SK-N-SH (cell line): ENCODE results near the gene GATM. TPM values are rescaled to one million over a fixed set of nuclear protein-coding genes. Genes with fewer than 3 reads are reported as not detected.

ENCODE experiments used
- CTCF ChIA-PET: fragments of 300-600, 350-600 bp; formaldehyde crosslinking; extraction: SDS; loops from one replicate; lab custom pipeline; 2021; lab: Yijun Ruan, JAX
- POLR2A ChIA-PET: fragments of 350-600 bp; sonication (Branson Sonifier 250); formaldehyde crosslinking; extraction: SDS; loops from one replicate; lab custom pipeline; 2020; ENCODE audit warnings: antibody characterized with exemption, inconsistent platforms; lab: Yijun Ruan, JAX
- DNase-seq: peaks from one replicate; pipeline ENCODE4 v3.0.0; 2012
- H2AFZ ChIP-seq: fragments of 200-600 bp; sonication (generic); 2 replicates; pipeline ENCODE4 v1.8.1; 2016; ENCODE audit warnings: antibody characterized with exemption, mild to moderate bottlenecking, low read depth
- H3F3A ChIP-seq: fragments of 200-600 bp; sonication (generic); replicated peaks from 2 replicates; pipeline ENCODE3; 2016; ENCODE audit warnings: antibody characterized with exemption, mild to moderate bottlenecking; ENCODE audit not compliant: insufficient read depth
- H3K27ac ChIP-seq, 2 experiments: fragments of 200-500 bp in 1 of 2; fragments of 200-600 bp in 1 of 2; sonication (Bioruptor generic) in 1 of 2; sonication (generic), shearing (Covaris generic) in 1 of 2; 2 replicates each; pipeline versions ENCODE4 v1.5.1 to v1.6.1; 2014 to 2016; ENCODE audit warnings: low read depth in 2 of 2, inconsistent platforms in 1 of 2, low read length in 1 of 2, mild to moderate bottlenecking in 1 of 2, mixed read lengths in 1 of 2
- H3K27me3 ChIP-seq: fragments of 200-600 bp; sonication (generic), shearing (Covaris generic); 2 replicates; pipeline ENCODE4 v1.6.1; 2016; ENCODE audit warnings: mixed run types; ENCODE audit not compliant: insufficient read depth
- H3K36me3 ChIP-seq, 2 experiments: fragments of 200-500 bp in 1 of 2; fragments of 200-600 bp in 1 of 2; sonication (Bioruptor generic) in 1 of 2; sonication (generic) in 1 of 2; replicated peaks in 1 of 2; 2 replicates each; pipeline versions ENCODE3 to v1.5.1; 2014 to 2016; ENCODE audit warnings: low read length in 1 of 2, mild to moderate bottlenecking in 1 of 2; ENCODE audit not compliant: insufficient read depth in 2 of 2, control insufficient read depth in 1 of 2
- H3K4me1 ChIP-seq, 2 experiments: fragments of 200-500 bp in 1 of 2; fragments of 200-600 bp in 1 of 2; sonication (Bioruptor generic) in 1 of 2; sonication (generic), shearing (Covaris generic) in 1 of 2; 2 replicates each; pipeline versions ENCODE4 v1.5.1 to v1.6.1; 2014 to 2016; ENCODE audit warnings: low read depth in 1 of 2, low read length in 1 of 2, mixed run types in 1 of 2; ENCODE audit not compliant: insufficient read depth in 2 of 2, control insufficient read depth in 1 of 2
- H3K4me2 ChIP-seq: fragments of 200-600 bp; sonication (generic), shearing (Covaris generic); 2 replicates; pipeline ENCODE4 v1.6.1; 2017; ENCODE audit warnings: mixed run types
- H3K4me3 ChIP-seq, 2 experiments: fragments of 200-500 bp in 1 of 2; fragments of 200-600 bp in 1 of 2; sonication (Bioruptor generic) in 1 of 2; sonication (generic), shearing (Covaris generic) in 1 of 2; 2 replicates each; pipeline versions ENCODE4 v1.5.1 to v1.8.1; 2014 to 2016; ENCODE audit warnings: low read depth in 2 of 2, inconsistent platforms in 1 of 2, low read length in 1 of 2, mild to moderate bottlenecking in 1 of 2, mixed read lengths in 1 of 2, moderate library complexity in 1 of 2
- H3K79me2 ChIP-seq: fragments of 200-600 bp; sonication (generic); 2 replicates; pipeline ENCODE4 v1.8.1; 2017; ENCODE audit warnings: mild to moderate bottlenecking; ENCODE audit not compliant: insufficient read depth
- H3K9ac ChIP-seq: fragments of 200-600 bp; sonication (generic); 2 replicates; pipeline ENCODE4 v1.6.1; 2017; ENCODE audit warnings: mixed run types
- H3K9me2 ChIP-seq: fragments of 200-600 bp; sonication (generic); 2 replicates; pipeline ENCODE4 v1.6.1; 2017; ENCODE audit warnings: mixed run types
- H3K9me3 ChIP-seq: fragments of 200-600 bp; sonication (generic); 2 replicates; pipeline ENCODE4 v1.6.1; 2017; ENCODE audit warnings: mixed run types, mild to moderate bottlenecking, moderate library complexity
- H4K20me1 ChIP-seq: fragments of 200-600 bp; sonication (generic); 2 replicates; pipeline ENCODE4 v1.6.1; 2017; ENCODE audit warnings: mild to moderate bottlenecking, mixed run types; ENCODE audit not compliant: insufficient read depth
- CTCF ChIP-seq: fragments of 200-600 bp; sonication (generic); IDR thresholded peaks from 2 replicates; pipeline ENCODE4 v1.6.1; 2017; ENCODE audit warnings: antibody characterized with exemption, mild to moderate bottlenecking, moderate library complexity
- EP300 ChIP-seq, 2 experiments: IDR thresholded peaks; 2 replicates each; pipeline versions ENCODE4 v1.4.0 to v1.6.1; 2012; ENCODE audit warnings: borderline replicate concordance in 1 of 2, low read depth in 1 of 2, low read length in 1 of 2
- FOXJ3 ChIP-seq: sonication (generic); formaldehyde crosslinking; IDR thresholded peaks from 2 replicates; pipeline ENCODE4 v1.5.1; 2020; ENCODE audit warnings: mild to moderate bottlenecking, missing genetic modification reagents
- GABPA ChIP-seq: IDR thresholded peaks from 2 replicates; pipeline ENCODE4 v1.4.0; 2012; ENCODE audit warnings: low read depth, mild to moderate bottlenecking
- IRF3 ChIP-seq: fragments of 150-350 bp; IDR thresholded peaks from 2 replicates; pipeline ENCODE4 v1.6.1; 2016; ENCODE audit warnings: mild to moderate bottlenecking, low read depth, low read length
- NFIC ChIP-seq: IDR thresholded peaks from 2 replicates; pipeline ENCODE4 v1.4.0; 2012; ENCODE audit warnings: borderline replicate concordance
- NRF1 ChIP-seq: IDR thresholded peaks from 2 replicates; pipeline ENCODE4 v1.6.1; 2012; ENCODE audit warnings: low read depth, mild to moderate bottlenecking, low read length
- POLR2AphosphoS5 ChIP-seq: IDR thresholded peaks from 2 replicates; pipeline ENCODE4 v1.6.1; 2012; ENCODE audit warnings: low read depth, low read length
- RAD21 ChIP-seq: IDR thresholded peaks from 2 replicates; pipeline ENCODE4 v1.6.1; 2012; ENCODE audit warnings: mild to moderate bottlenecking, low read length
- RCOR1 ChIP-seq: fragments of 150-350 bp; IDR thresholded peaks from 2 replicates; pipeline ENCODE4 v1.6.1; 2017; ENCODE audit warnings: antibody characterized with exemption, low read length
- RXRA ChIP-seq: IDR thresholded peaks from 2 replicates; pipeline ENCODE4 v1.4.0; 2012; ENCODE audit warnings: low read depth, mild to moderate bottlenecking, borderline replicate concordance
- WGBS: methylation state at CpG from one replicate; pipeline ENCODE4 v1.1.6; 2017; ENCODE audit warnings: low lambda C conversion rate; 5-methylcytosine and 5-hydroxymethylcytosine counted together
- polyA plus RNA-seq, 3 experiments: library from polyadenylated mRNA; depleted of rRNA; stranded (reverse); fragments of >200 nt; gene quantifications; 2 replicates each; pipeline ENCODE4 v1.2.3, GENCODE V29; 2012

Gene GATM
- polyA plus RNA-seq, 1 of the 3 experiments (the other 2 are of a cell fraction): 0.58 TPM

GRCh38 chr15:45347033-45347432 is 31.3 kb downstream of the GATM start (continued):
- TF ChIP-seq IRF3 (no peak), EP300 (IDR thresholded peaks at IDR 0.05; ENCODE audit: borderline replicate concordance in 1 of 2, low read depth in 1 of 2, low read length in 1 of 2) (no peak), NFIC (no peak), RXRA (no peak), GABPA (no peak), POLR2AphosphoS5 (no peak), RAD21 (no peak)

- no peak for DNase-seq
- no peak for TF ChIP-seq FOXJ3 (CRISPR knock-in tag)
- no peak for TF ChIP-seq IRF3
- TF ChIP-seq POLR2AphosphoS5: no peak
- no peak for TF ChIP-seq EP300 (IDR thresholded peaks at IDR 0.05; ENCODE audit: borderline replicate concordance in 1 of 2, low read depth in 1 of 2, low read length in 1 of 2)
- TF ChIP-seq NRF1: no peak
- TF ChIP-seq CTCF: no peak
- no peak for TF ChIP-seq RCOR1
- H3K79me2 ChIP-seq: no peaks in the 10 kb centered on the region
- no peaks in the 10 kb centered on the region for H3F3A ChIP-seq
- H3K9ac ChIP-seq: no peak overlapping the region
- no peaks in the 10 kb centered on the region for H3K36me3 ChIP-seq
- POLR2A ChIA-PET: no interaction called here
- H2AFZ ChIP-seq: no peak overlapping the region
- H3K4me1 ChIP-seq: no peaks in the 10 kb centered on the region
- H3K27me3 ChIP-seq: no peaks in the 10 kb centered on the region
- no peak overlapping the region for H3K4me3 ChIP-seq
- H3K27ac ChIP-seq: no peak overlapping the region
- no peaks in the 10 kb centered on the region for H4K20me1 ChIP-seq
- WGBS: 65% methylated on average over 3 of the region's 3 CpGs
- no peaks in the 10 kb centered on the region for H3K9me3 ChIP-seq
- CTCF ChIA-PET: interaction anchor here (1.0 kb wide), 1 partner anchor 31 kb away, joined by 3 read pairs; no protein-coding TSS in a partner anchor
- no peak overlapping the region for H3K4me2 ChIP-seq
- no peaks in the 10 kb centered on the region for H3K9me2 ChIP-seq
These were observed 32.0 kb downstream of the GATM start for GRCh38 chr15:45346381-45346780.
